IPS-18a (cell line): ENCODE results near the gene ATP1A4.

ENCODE experiments used
- H3K27ac ChIP-seq: one replicate; pipeline ENCODE4 v1.5.1; 2013; ENCODE audit warnings: low read length
- H3K27me3 ChIP-seq: one replicate; pipeline ENCODE4 v1.6.1; 2013; ENCODE audit warnings: mild to moderate bottlenecking, low read length; ENCODE audit not compliant: control insufficient read depth, insufficient read depth
- H3K36me3 ChIP-seq: one replicate; pipeline ENCODE4 v1.6.1; 2013; ENCODE audit warnings: low read depth, low read length; ENCODE audit not compliant: control insufficient read depth
- H3K4me1 ChIP-seq: one replicate; pipeline ENCODE4 v1.6.1; 2013; ENCODE audit warnings: low read depth, low read length; ENCODE audit not compliant: control insufficient read depth
- H3K4me3 ChIP-seq: one replicate; pipeline ENCODE4 v1.5.1; 2013; ENCODE audit warnings: low read length
- H3K9ac ChIP-seq: one replicate; pipeline ENCODE4 v1.6.1; 2013; ENCODE audit warnings: mild to moderate bottlenecking, low read length, moderate library complexity
- H3K9me3 ChIP-seq: one replicate; pipeline ENCODE4 v1.6.1; 2013; ENCODE audit warnings: low read depth, low read length; ENCODE audit not compliant: control insufficient read depth

The ATP1A4 gene

GRCh38 chr1:160186246-160186645 lies 34.8 kb downstream of the ATP1A4 start:
- H3K27ac ChIP-seq = no peak overlapping the region

GRCh38 chr1:160186729-160187128 lies 35.3 kb downstream of the ATP1A4 start:
- Histone ChIP-seq H3K9me3 (no peaks in the 10 kb centered on the region), H3K4me3 (no peak overlapping the region), H3K27me3 (no peaks in the 10 kb centered on the region), H3K9ac (no peak overlapping the region), H3K27ac (no peak overlapping the region), H3K36me3 (no peaks in the 10 kb centered on the region), H3K4me1 (peaks cover 6% of the 10 kb centered on the region)

More at GRCh38 chr1:160186246-160186645, 34.8 kb downstream of the ATP1A4 start:
- H3K9ac ChIP-seq = no peak overlapping the region
- H3K4me3 ChIP-seq = no peak overlapping the region
- H3K9me3 ChIP-seq = no peaks in the 10 kb centered on the region
- H3K27me3 ChIP-seq = no peaks in the 10 kb centered on the region
- peaks cover 6% of the 10 kb centered on the region for H3K4me1 ChIP-seq
- no peaks in the 10 kb centered on the region for H3K36me3 ChIP-seq

- Histone ChIP-seq H3K9ac (no peak overlapping the region), H3K27ac (no peak overlapping the region), H3K9me3 (no peaks in the 10 kb centered on the region), H3K4me3 (no peak overlapping the region), H3K36me3 (no peaks in the 10 kb centered on the region), H3K27me3 (no peaks in the 10 kb centered on the region), H3K4me1 (peaks cover 12% of the 10 kb centered on the region)
These were observed 36.0 kb downstream of the ATP1A4 start for GRCh38 chr1:160187407-160187806.

GRCh38 chr1:160188341-160188740 lies 36.9 kb downstream of the ATP1A4 start:
- Histone ChIP-seq H3K36me3 (no peaks in the 10 kb centered on the region), H3K9me3 (no peaks in the 10 kb centered on the region), H3K9ac (no peak overlapping the region), H3K27me3 (no peaks in the 10 kb centered on the region), H3K27ac (no peak overlapping the region), H3K4me3 (no peak overlapping the region), H3K4me1 (peaks cover 20% of the 10 kb centered on the region)

- H3K27ac ChIP-seq = no peak within 1 kb of the TSS
- H3K36me3 ChIP-seq = no peaks in the 10 kb centered on the region
- no peaks in the 10 kb centered on the region for H3K9me3 ChIP-seq
- H3K4me3 ChIP-seq = no peak within 1 kb of the TSS
- H3K4me1 ChIP-seq = peaks cover 26% of the 10 kb centered on the region
- no peak within 1 kb of the TSS for H3K9ac ChIP-seq
- no peaks in the 10 kb centered on the region for H3K27me3 ChIP-seq
These were observed 38.5 kb downstream of the ATP1A4 start, which contains the start of gene CASQ1 for GRCh38 chr1:160189649-160190625. Gene CASQ1 (plus strand): TSS chr1:160190575. CDS start chr1:160190752, 177 bp downstream.

- no peak overlapping the region for H3K27ac ChIP-seq
- H3K4me3 ChIP-seq = no peak overlapping the region
- H3K9me3 ChIP-seq = no peaks in the 10 kb centered on the region
- H3K27me3 ChIP-seq = no peaks in the 10 kb centered on the region
- H3K4me1 ChIP-seq = peaks cover 26% of the 10 kb centered on the region
- no peaks in the 10 kb centered on the region for H3K36me3 ChIP-seq
- no peak overlapping the region for H3K9ac ChIP-seq
These were observed 40.4 kb downstream of the ATP1A4 start for GRCh38 chr1:160191756-160192155.

- no peaks in the 10 kb centered on the region for H3K27me3 ChIP-seq
- peaks cover 26% of the 10 kb centered on the region for H3K4me1 ChIP-seq
- H3K36me3 ChIP-seq = no peaks in the 10 kb centered on the region
- H3K9me3 ChIP-seq = no peaks in the 10 kb centered on the region
- H3K4me3 ChIP-seq = no peak overlapping the region
- no peak overlapping the region for H3K9ac ChIP-seq
- no peak overlapping the region for H3K27ac ChIP-seq
These were observed 40.8 kb downstream of the ATP1A4 start for GRCh38 chr1:160192234-160192633.

GRCh38 chr1:160193091-160193819 lies 41.9 kb downstream of the ATP1A4 start:
- Histone ChIP-seq H3K9ac (no peak overlapping the region), H3K9me3 (no peaks in the 10 kb centered on the region), H3K27me3 (no peaks in the 10 kb centered on the region), H3K4me1 (peaks cover 26% of the 10 kb centered on the region), H3K36me3 (no peaks in the 10 kb centered on the region), H3K27ac (no peak overlapping the region), H3K4me3 (no peak overlapping the region)

- Histone ChIP-seq H3K4me1 (peaks cover 26% of the 10 kb centered on the region), H3K27ac (no peak overlapping the region), H3K9ac (no peak overlapping the region), H3K36me3 (no peaks in the 10 kb centered on the region), H3K27me3 (no peaks in the 10 kb centered on the region), H3K4me3 (no peak overlapping the region), H3K9me3 (no peaks in the 10 kb centered on the region)
These were observed 42.7 kb downstream of the ATP1A4 start for GRCh38 chr1:160193832-160194736.

- Histone ChIP-seq H3K36me3 (no peaks in the 10 kb centered on the region), H3K27me3 (no peaks in the 10 kb centered on the region), H3K9me3 (no peaks in the 10 kb centered on the region), H3K27ac (no peak overlapping the region), H3K4me3 (no peak overlapping the region), H3K9ac (no peak overlapping the region), H3K4me1 (peaks cover 25% of the 10 kb centered on the region)
These were observed 43.3 kb downstream of the ATP1A4 start for GRCh38 chr1:160194737-160195059.

- Histone ChIP-seq H3K4me1 (peaks cover 21% of the 10 kb centered on the region), H3K4me3 (no peak overlapping the region), H3K9ac (no peak overlapping the region), H3K9me3 (no peaks in the 10 kb centered on the region), H3K27me3 (no peaks in the 10 kb centered on the region), H3K36me3 (no peaks in the 10 kb centered on the region), H3K27ac (no peak overlapping the region)
These were observed 44.7 kb downstream of the ATP1A4 start for GRCh38 chr1:160196143-160196542.
